HG03025 (cell line): ENCODE results near the gene CPEB1.

Experiments used
- ATAC-seq: cut with Tn5 transposase; IDR thresholded peaks from one replicate; pipeline ENCODE4 v1.9.1; 2021; ENCODE audit warnings: mild to moderate bottlenecking, moderate library complexity; ENCODE audit not compliant: unreplicated experiment, low FRiP score

The CPEB1 gene

DNA sequence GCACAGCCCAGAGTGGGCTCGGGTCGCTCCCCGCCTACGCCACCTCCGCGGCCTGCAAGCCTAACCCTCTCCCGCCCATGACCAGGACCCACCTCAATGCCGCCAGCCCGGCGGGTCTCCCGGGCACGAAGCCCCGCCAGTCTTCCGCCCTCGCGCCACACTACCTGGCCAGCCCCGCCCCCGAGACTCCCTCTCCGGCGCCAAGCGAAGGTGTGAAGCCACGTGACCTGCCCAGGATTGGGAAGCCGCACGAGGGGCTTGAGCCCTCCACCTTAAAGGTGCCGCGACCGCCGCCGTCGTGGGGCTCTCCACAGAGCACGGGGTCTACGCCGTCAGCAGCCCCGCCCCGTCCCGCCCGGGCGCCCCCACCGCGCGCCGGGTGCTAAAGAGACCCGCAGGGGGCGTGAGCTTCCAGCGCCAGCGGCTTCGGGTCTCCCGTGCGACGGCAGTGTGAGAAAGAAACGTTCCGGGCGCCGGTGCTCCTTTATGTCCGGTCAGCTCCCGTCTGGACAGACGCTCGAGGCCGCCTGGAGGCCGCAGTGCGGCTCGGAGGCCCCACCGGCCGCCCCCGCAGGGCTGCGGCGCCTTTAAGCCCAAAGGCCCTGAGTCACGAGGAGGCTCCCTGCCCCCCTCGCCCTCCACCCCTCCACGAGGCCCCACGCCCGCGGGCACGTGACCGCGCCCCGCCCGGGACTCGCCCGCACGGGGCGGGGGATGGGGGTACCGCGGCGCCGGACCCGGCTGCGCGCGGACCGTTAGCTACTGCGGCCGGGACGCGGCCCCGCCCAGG, at the start of gene CPEB1:
Gene CPEB1 (minus strand): TSS at position 319 of the 790 bp plus-strand sequence. CDS start 18,904 bp downstream, outside the sequence.
- no peak for ATAC-seq

DNA sequence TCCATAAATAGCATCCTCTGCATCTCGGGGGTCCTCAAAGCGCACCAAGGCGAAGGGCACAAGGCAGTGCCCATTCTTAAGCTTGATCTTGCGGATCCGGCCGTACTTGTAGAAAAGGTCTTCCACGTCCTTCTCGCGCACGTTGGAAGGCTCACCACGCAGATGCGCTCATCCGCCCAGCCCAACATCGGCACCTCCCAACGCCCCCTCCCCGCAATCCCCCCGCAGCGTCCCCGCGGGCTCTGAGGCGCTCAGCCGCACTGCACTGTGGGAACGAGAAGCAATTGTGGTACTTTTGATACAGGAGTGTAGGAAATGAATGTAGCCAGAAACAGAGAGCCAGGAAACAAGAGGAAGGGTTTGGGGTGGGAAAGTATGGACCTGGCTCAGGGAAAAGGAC, 45.0 kb upstream of the CPEB1 start:
- no peak for ATAC-seq

DNA sequence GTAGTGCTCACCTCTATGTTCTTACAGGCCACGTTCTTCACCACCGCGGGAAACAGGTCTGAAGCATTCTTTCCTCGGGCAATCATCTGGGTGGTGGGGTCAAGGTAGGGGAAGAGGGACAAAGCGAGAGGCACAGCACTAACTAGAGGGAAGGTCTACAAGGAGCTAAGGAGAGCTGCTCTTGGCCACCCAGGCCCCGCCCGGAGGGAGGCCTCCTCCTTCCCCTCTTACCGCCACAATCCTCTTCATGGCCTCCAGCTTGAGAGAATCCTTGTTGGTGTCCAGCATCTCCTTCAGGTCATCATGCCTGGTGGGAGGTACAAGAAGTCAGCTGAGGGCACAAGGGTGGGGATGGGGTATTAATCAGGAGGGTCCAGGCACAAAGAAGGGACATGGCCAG, 42.0 kb upstream of the CPEB1 start:
- ATAC-seq: no peak

DNA sequence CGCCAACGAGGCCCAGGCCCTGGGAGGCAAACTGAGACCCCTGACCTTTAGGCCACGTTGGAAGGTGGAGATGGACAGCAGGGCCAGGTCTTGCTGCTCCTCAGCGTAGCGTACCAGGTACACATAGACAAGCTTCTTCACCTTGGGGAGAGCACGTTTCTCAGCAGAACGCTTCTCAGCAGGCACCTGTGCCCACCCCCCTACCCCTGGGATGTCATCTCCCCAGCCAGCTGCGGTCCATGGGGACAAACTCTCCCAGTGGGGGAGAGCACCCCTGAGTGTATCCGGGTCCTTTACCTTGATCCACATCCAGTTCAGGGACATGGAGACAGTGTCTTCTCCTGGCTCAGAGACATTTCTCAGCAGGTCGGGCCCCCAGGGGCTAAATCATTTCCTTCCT, 41.5 kb upstream of the CPEB1 start:
- ATAC-seq: no peak

DNA sequence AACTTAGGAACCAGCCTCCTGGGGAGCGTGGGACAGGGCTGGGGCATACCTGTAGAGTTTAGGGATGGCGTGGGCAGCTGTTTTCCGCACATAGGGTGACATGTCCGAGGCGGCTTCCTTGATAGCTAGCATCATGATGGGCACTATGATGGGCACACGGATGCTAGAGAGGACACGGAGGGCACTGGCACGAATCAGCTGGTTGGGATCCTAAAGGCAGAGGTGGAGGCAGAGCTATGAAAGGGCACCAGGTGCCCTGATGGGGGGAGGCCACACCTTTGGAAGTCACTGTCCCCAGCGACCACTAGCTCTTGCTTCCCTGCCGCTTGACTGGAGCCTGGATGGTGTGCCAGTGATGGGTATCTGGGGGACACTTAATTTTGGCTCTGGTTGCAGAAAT, 34.2 kb upstream of the CPEB1 start:
- ATAC-seq: no peak

DNA sequence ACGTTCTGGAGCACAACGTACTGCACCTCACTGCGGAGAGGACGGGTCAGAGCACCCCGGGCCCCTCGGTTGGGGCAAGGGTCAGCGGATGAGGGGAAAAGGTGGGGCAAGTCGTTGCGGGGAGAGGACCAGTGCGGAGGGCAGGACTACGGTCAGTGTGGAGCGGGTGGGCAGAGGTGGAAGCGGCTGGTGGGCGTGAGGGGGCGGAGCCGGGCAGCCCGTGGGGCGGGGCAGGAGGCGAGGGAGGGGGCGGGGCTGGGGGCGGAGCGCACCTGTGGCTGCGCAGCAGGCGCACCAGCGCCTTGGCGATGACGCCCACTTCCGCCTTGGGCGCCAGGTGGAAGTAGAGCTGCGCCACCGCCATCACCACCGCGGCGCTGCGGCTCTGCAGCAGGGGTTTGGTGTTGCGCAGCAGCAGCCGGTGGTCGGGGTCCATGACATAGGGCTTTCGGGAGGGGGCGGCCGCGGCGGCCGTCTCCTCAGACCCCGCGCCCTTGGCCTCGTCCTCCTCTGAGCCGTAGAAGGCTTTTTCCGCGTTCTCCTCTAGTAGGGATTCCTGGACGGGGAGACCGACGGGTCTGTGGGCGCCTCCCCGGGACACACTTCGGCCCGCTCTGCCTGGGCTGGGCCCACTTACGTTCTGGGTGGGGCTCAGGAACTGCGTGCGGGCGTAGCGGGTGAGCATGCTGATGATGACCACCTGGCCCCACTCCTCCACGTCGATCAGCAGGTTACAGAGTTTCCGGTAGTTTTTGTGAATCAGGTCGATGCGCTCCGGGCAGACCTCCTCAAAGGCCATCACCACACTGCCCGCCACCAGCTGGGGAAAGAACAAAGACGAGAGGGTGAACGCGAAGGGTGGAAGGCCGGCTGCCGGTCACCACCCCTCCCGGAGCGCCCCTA, 33.3 kb upstream of the CPEB1 start:
- peak; percentile 72 for ATAC-seq

DNA sequence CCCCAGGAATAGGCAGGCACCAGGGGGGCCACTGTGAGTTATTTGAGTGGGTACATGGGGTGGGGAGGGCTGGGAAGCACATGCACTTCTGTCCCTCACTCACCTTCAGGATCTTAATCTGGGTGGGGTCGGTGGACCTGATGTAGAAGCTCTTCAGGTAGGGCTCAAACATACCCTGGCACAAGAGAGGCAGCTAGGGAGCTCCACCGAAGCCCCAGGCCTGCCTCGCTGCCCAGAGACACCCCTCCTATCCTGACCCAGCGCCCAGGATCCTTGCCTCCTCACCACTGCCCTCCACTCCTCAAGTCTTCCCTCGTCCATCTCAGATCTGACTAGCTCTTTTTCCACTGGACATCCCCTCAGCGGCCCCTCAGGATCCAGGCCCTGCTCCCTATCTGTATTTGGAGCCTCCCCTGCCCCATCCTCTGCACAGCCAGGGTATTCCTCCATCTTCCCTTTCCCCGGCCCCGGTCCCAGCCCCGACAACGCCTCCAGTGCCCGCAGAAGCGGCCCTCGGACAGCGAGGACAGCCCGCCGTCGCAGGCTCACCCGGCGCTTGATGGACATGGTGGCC, 32.5 kb upstream of the CPEB1 start:
- ATAC-seq: no peak

DNA sequence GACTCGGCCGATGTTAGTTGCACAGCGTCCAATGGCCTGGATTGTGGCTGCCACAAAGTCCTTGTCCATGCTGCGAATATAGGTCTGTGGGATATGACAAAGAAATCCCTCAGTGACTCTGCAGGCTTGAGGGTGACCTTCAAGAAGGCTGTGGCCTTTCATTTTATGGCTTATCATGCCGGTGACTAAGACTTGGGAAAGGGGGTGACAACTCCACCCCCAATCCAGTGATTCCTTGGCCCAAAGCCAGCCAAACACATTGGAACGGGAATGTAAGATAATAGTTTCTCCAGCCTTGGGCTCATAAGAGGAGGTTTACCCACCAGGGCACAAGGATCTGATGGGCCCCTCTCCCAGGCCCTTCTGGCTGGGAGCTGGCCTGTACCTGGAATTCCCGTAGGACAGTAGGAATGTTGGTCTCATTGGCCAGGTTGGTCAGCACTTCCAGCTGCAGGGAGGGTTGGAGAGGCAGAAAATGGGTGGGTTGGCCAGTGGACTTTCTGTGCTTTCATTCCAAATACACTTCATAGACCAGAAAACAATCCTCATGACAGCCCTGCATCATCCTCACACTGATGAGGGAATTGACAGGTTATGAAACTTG, 30.7 kb upstream of the CPEB1 start:
- ATAC-seq: no peak

DNA sequence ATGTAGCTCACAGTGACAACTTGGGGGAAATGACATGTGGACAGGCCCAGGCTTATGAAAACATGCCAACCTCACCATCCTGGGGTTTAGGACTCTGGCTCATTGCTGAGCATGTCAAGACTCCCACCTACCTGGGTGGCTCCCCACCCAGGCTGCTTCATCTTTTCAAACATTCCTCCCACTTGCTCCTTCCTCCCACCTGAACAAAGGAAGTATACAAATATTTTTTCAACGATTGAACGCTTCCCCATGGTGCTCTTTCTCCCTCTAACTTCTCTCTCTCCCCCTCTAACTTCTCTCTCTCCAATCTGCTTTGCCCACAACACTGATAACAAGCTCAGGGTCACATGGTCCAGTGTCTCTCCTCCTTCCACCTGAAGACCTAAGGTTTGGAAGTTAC, 27.7 kb upstream of the CPEB1 start:
- ATAC-seq: no peak

DNA sequence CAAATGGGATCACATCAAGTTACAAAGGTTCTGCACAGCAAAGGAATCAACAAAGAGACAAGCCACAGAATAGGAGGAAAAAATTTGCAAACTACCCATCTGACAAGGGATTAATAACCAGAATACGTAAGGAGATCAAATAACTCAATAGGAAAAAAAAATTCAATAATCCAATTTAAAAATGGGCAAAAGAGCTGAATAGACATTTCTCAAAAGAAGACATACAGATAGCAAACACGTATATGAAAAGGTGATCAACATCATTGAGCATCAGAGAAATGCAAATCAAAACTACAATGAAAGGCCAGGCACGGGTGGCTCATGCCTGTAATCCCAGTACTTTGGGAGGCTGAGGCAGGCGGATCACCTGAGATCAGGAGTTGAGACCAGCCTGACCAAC, 23.5 kb upstream of the CPEB1 start:
- no peak for ATAC-seq

DNA sequence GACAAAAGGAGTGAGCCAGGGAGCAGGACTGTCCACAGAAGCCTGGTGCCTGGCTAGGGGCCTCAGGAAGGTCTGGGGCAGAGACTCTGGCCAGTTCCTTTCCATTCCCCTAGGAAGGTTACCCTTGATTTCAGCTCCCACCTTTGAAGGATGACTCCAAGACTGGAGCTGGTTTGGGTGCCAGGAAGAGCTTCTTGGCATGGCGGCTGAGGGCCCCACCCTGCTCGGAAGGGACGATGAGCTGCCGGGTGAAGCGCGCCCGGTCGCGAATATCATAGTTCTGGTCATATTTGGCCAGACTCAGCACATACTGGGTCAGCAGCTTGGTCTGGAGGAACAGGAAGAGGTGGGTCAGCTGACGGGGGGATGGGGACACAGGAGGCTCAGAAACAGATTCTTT, 19.4 kb upstream of the CPEB1 start:
- no peak for ATAC-seq

DNA sequence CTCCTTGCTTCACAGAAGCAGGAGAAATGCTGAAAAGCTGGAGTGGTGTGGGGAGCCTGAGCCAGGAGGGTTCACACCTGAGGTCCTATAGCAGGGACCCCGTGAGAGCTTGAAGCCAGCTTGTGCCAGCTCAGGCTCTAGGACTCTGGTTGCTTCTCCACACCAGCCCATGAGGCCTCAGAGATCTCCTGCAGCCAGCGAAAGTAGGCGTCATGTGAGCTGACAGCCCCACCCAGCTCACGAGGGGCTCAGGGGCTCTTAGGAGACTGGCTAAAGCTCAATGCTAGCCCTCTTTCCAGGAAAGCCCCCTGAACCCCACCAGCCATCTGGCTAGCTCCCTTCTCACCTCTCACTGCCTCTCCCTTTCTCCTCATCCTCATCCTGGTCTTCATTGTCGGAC, 16.9 kb upstream of the CPEB1 start:
- ATAC-seq: no peak

DNA sequence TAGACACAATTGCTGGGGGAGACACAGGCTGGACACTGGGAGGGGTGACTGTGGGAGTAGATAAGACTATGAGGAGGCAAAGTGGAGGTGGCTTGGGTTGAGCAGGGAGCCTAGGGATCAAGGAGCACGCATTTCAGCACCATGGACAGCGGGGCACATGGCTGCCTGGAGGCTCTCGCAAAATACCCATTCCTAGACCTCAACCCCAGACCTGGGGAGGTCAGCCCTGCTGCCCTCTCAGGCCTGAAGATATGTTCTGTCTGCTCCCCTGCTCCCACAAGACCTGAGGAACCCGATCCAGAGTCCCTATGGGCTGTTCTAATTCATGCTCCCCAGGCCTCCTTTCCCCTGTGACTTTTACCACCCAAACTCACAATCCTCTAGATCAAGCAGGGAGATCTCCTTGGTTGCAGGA, 16.0 kb upstream of the CPEB1 start:
- no peak for ATAC-seq

DNA sequence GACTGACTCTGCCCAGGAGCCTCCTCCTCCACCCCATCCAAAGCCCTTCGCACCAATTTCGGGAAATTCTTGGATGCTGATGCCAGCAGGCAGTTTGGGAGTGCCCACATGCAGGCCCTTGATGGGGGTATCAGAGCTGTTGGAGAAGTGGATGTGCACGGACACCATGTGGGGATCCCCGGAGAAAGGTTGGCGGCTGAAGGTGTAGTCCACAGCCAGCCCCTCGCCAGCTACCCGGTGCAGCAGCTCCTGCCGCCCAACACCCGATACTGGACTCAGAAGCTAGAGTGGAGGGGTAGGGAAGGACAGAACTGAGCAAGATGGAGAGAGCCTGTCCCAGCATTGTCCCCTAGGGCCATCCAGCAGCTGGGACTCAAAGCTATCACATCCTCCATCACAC, 15.5 kb upstream of the CPEB1 start:
- no peak for ATAC-seq

DNA sequence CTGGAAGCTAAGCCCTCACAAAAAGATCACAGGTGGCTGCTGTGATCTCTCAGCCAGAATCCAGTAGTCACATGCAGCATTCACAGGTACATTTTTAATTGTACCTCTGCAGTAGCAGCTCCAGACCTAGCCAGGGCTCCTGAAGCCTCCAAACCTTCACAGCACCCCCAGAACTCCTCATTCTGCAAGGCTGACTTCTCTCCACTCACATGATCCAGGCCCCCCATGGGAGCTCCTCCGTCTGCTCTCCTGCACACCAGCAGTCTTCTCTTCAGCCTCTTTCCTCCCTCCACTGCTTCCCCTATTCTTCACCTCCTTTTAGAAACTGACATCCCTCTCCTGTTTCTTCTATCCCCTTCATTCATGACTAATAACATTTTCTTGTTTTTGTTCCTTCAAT, 13.2 kb upstream of the CPEB1 start:
- no peak for ATAC-seq

DNA sequence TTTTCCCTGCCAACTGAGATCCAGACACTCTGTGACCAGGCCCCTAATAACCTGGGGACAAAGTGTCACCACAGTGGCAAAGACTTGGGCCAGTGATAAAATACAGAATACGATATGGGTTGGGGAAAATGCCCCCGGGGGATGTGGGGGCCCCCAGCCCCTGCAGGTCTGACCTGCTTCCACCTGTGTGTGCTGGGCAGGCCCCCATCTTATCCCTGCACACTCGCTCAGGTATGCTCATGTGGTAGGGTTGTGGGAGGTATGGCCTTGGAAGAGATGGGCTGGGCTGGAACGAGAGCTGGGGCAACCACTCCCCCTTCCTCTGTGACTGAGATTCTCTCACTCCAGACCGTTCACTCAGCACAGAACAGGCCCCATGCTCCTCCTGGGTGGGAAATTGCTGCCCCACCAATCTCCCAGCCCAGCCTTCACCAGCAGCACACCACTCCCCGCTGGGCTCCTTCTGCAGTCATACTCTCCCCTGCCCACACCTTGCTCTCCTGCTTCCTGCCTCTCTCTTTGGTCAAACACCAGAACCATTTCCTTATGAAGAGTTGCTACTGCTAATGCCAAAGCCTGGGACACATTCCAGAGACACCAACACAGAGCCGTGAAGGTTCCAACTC, 9.6 kb upstream of the CPEB1 start:
- no peak for ATAC-seq

DNA sequence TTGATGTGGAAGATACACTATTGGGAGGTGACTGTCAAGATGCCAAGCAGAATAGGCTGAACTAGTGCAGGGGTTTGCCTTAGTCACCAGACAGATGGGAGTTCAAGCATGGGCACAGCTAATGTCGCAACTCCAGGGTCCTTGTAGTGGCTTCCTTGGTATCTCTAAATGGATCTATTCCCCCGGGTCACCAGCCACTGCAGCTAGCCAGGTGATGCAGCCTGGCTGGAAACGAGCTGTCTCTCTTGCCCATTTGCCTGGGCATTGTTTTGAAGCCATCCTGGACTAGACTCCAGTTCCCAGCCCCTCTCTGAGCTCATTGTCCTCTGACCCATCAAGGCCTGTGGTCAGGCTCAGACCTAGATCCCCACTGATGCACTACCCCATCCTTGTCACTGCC, 8.4 kb upstream of the CPEB1 start:
- no peak for ATAC-seq

DNA sequence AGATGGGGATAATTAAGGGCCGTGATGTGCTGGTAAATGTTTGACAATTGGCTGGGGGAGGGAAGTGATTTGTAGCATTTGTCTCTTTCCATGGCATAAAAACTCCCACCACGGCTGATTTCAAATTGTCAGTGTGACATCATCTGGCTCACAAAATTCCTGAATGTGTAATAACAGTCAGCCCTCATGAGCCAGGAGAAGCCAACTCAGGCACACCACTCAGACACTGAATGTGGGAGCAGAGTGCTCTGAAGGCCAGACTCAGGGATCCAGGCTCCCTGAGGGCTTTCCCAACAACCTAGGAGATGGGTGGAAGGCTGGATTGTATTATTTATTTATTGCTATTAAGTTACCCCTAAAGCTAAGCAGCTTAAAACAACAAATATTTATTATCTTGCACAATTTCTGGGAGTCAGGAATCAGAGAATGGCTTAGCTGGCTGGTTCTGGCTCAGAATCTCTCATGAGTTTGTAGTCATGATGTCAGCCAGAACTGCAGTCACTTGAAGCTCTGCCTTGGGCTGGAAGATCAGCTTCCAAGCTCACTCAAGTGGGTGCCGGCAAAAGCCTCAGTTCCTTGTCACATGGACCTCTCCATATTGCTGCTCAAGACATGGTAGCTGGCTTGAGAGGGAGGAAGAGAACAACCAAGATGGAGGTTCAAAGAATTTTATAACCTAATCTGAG, 6.5 kb upstream of the CPEB1 start:
- no peak for ATAC-seq

DNA sequence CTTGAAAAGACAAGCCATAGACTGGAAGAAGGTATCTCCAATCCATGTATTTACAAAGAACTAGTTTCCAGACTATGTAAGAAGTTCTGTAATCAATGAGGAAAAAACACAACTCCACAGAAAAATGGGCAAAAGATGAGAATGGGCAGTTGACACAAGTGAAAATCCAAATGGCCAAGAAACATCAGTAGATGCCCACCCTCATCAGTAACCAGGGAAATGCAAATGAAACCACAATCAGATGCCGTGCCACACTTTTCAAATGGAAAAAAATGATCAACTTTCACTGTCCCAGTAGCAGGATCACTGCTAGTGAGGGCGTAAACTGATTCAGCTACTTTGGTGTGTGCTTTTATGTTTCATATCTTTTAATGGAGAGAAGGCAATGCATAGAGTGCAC, 4.5 kb upstream of the CPEB1 start:
- ATAC-seq: no peak

DNA sequence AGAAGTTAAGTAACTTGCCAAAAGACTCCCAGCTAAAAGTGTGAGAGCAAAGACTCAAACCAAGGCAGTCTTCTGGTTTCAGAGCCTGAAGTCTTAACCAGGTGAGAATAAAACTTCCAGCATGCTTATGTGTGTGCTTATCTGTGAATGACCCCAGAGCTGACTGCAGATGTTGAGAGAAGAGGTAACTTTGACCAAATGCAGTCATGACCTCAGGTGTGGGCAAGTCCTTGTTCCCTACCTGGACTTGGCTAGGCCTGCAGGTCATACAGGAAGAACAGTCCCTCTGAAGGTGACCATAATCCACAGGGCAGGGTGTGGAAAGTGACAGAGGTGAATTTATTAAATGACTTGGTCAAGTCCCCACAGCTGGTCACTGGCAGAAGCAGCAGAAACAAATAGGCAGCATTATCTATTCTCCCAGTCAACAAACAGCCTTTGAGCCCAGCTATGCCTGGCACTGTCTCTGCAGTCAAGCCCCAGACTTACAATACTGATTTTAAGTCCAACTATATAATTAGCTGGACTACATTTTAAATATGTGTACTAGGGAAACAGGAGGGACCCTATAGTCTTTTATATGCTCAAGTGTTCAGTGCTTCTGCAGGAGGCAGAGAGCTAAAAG, 3.0 kb upstream of the CPEB1 start:
- ATAC-seq: no peak
